Measurements from ENCODE around the gene NCOA7. TPM values are rescaled to one million over a fixed set of nuclear protein-coding genes. Genes with fewer than 3 reads are reported as not detected.

The NCOA7 gene
- total and polyA plus RNA-seq, 4 donors = 8.6 to 40.9 (median 17.6) TPM

DNA sequence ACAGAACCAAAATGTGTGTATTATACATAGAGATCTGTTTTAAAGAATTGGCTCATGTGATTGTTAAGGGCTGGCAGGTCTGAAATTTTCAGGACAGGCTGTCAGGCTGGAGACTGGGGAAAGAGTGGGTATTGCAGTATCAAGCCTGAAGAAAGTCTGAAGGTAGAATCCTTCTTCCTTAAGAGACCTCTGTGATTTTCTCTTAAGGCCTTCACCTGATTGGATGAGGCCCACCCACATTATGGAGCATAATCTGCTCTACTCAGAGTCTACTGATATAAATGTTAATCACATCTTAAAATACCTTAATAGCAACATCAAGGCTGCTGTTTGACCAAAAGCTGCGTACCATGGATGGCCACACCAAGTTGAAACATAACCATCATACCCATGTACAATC, 122.4 kb downstream of the NCOA7 start:
- Histone ChIP-seq H3K27ac (ENCODE audit: low read depth in 1 of 2, low read length in 2 of 2) (no peak overlapping the region), H3K9me3 (ENCODE audit: control insufficient read depth in 4 of 4, low read length in 3 of 4) (no peaks in the 10 kb centered on the region), H3K9ac (ENCODE audit: low read depth in 1 of 2, low read length in 2 of 2) (no peak overlapping the region), H3K36me3 (ENCODE audit: control insufficient read depth in 4 of 4, insufficient read depth in 3 of 4, low read depth in 1 of 4, low read length in 3 of 4) (peaks cover 1 to 39% (median 23%) of the 10 kb centered on the region in 4 donors), H3K27me3 (ENCODE audit: control insufficient read depth in 4 of 4, insufficient read depth in 4 of 4, low read length in 3 of 4) (no peaks in the 10 kb centered on the region), H3K4me1 (ENCODE audit: control insufficient read depth in 4 of 4, insufficient read depth in 4 of 4, low read length in 3 of 4) (peaks cover 0 to under 1% (median 0%) of the 10 kb centered on the region in 4 donors), H3K4me3 (ENCODE audit: low read depth in 1 of 3, low read length in 3 of 3) (no peak overlapping the region)
- 95% methylated on average over 1 of the region's 1 CpG for WGBS
- TF ChIP-seq EGR1 (IDR thresholded peaks at IDR 0.05; ENCODE audit: low read depth in 2 of 2) (no peak), SP1 (IDR thresholded peaks at IDR 0.05) (no peak), HNF4G (IDR thresholded peaks at IDR 0.05) (no peak), HNF4A (conservative IDR thresholded peaks at IDR 0.05) (no peak), FOXA2 (IDR thresholded peaks at IDR 0.05) (no peak), JUND (IDR thresholded peaks at IDR 0.05) (no peak)
- TF ChIP-seq, protein P1, sequence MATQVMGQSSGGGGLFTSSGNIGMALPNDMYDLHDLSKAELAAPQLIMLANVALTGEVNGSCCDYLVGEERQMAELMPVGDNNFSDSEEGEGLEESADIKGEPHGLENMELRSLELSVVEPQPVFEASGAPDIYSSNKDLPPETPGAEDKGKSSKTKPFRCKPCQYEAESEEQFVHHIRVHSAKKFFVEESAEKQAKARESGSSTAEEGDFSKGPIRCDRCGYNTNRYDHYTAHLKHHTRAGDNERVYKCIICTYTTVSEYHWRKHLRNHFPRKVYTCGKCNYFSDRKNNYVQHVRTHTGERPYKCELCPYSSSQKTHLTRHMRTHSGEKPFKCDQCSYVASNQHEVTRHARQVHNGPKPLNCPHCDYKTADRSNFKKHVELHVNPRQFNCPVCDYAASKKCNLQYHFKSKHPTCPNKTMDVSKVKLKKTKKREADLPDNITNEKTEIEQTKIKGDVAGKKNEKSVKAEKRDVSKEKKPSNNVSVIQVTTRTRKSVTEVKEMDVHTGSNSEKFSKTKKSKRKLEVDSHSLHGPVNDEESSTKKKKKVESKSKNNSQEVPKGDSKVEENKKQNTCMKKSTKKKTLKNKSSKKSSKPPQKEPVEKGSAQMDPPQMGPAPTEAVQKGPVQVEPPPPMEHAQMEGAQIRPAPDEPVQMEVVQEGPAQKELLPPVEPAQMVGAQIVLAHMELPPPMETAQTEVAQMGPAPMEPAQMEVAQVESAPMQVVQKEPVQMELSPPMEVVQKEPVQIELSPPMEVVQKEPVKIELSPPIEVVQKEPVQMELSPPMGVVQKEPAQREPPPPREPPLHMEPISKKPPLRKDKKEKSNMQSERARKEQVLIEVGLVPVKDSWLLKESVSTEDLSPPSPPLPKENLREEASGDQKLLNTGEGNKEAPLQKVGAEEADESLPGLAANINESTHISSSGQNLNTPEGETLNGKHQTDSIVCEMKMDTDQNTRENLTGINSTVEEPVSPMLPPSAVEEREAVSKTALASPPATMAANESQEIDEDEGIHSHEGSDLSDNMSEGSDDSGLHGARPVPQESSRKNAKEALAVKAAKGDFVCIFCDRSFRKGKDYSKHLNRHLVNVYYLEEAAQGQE (IDR thresholded peaks at IDR 0.05) = no peak
- TF ChIP-seq, protein P2, sequence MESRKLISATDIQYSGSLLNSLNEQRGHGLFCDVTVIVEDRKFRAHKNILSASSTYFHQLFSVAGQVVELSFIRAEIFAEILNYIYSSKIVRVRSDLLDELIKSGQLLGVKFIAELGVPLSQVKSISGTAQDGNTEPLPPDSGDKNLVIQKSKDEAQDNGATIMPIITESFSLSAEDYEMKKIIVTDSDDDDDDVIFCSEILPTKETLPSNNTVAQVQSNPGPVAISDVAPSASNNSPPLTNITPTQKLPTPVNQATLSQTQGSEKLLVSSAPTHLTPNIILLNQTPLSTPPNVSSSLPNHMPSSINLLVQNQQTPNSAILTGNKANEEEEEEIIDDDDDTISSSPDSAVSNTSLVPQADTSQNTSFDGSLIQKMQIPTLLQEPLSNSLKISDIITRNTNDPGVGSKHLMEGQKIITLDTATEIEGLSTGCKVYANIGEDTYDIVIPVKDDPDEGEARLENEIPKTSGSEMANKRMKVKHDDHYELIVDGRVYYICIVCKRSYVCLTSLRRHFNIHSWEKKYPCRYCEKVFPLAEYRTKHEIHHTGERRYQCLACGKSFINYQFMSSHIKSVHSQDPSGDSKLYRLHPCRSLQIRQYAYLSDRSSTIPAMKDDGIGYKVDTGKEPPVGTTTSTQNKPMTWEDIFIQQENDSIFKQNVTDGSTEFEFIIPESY (IDR thresholded peaks at IDR 0.05) = no peak
- DNase-seq (ENCODE audit: low spot score) = no peak

DNA sequence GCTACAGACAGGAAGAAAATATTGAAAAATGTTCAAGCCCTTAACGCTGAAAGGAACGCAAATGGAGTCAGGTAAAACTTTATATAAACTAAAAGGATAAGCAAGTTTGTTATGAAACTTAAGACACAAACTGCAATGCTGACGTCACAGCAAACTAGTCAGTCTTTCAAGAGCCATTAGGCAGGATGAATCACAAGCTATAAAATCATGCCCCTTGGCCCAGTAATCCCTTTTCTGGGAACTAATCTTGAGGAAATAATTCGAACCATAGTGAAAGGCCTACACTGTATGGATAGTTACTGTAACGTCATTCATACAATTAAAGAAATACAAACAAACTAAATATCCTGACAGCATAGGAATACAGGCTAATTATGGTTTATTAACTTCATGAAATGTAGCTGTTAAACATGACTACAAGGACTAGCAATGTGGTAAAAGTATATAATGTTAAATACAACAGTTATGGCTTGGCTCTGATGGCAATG, 123.1 kb downstream of the NCOA7 start:
- TF ChIP-seq RXRA (IDR thresholded peaks at IDR 0.05) (no peak), YY1 (IDR thresholded peaks at IDR 0.05) (no peak), FOXA2 (IDR thresholded peaks at IDR 0.05) (no peak), SP1 (IDR thresholded peaks at IDR 0.05) (no peak), JUND (IDR thresholded peaks at IDR 0.05) (no peak), HNF4A (conservative IDR thresholded peaks at IDR 0.05) (no peak), GABPA (IDR thresholded peaks at IDR 0.05 in 1 of 2, conservative IDR thresholded peaks at IDR 0.05 in 1 of 2) (no peak), TAF1 (conservative IDR thresholded peaks at IDR 0.05) (no peak), HNF4G (IDR thresholded peaks at IDR 0.05) (no peak), FOXA1 (IDR thresholded peaks at IDR 0.05) (no peak)
- TF ChIP-seq, protein P3, sequence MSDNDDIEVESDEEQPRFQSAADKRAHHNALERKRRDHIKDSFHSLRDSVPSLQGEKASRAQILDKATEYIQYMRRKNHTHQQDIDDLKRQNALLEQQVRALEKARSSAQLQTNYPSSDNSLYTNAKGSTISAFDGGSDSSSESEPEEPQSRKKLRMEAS (IDR thresholded peaks at IDR 0.05) = no peak
- DNase-seq (ENCODE audit: low spot score) = no peak
- no peaks in the 10 kb centered on the region for H3K27me3 ChIP-seq (ENCODE audit: control insufficient read depth in 4 of 4, insufficient read depth in 4 of 4, low read length in 3 of 4)
- no peaks in the 10 kb centered on the region for H3K9me3 ChIP-seq (ENCODE audit: control insufficient read depth in 4 of 4, low read length in 3 of 4)
- no peak overlapping the region for H3K27ac ChIP-seq (ENCODE audit: low read depth in 1 of 2, low read length in 2 of 2)
- peaks cover 1 to 37% (median 20%) of the 10 kb centered on the region in 4 donors for H3K36me3 ChIP-seq (ENCODE audit: control insufficient read depth in 4 of 4, insufficient read depth in 3 of 4, low read depth in 1 of 4, low read length in 3 of 4)
- peaks cover 0 to 7% (median 4%) of the 10 kb centered on the region in 4 donors for H3K4me1 ChIP-seq (ENCODE audit: control insufficient read depth in 4 of 4, insufficient read depth in 4 of 4, low read length in 3 of 4)
- H3K9ac ChIP-seq (ENCODE audit: low read depth in 1 of 2, low read length in 2 of 2) = no peak overlapping the region
- no peak overlapping the region for H3K4me3 ChIP-seq (ENCODE audit: low read depth in 1 of 3, low read length in 3 of 3)
- 68% methylated on average over 5 of the region's 5 CpGs for WGBS

Data from liver (tissue), 9 donors.